ENCODE measurements around the gene LEFTY1. TPM values are rescaled to one million over a fixed set of nuclear protein-coding genes. Genes with fewer than 3 reads are reported as not detected.

Gene LEFTY1
- total RNA-seq, 2 experiments from 2014 or later = 0.39 TPM; not detected in 1

DNA sequence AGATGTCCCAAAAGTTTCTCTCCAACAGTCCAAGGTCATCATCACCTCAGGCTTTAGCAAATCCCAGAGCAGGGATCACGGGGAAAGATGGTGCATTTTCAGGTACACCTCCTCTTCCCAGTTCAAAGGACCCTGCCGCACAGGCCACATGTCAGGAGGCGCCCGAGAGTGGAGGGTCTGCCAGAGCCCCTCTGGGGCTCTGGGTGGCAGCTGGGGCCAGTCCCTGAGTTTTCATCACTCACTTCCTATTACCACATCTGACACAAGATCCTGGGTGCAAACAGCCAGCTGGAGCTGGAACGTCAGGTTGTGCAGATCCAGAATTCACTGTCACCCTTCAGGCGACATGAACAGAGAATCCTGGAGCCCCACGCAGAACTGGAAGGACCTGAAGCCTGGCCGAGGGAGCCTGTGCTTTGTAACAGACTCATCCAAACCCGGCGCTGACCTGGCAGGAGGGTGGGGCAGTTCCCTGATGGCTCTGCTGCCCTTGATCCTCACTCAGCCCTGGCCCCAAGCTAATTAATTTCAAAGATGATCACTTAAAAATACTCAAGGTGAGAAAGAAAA is 15.6 kb downstream of the LEFTY1 start:
- DNase-seq = no peak
- Mint-ChIP-seq H3K27ac (no peak overlapping the region), H3K4me1 (peaks cover 32% of the 10 kb centered on the region), H3K9me3 (no peaks in the 10 kb centered on the region), H3K4me3 (no peak overlapping the region), H3K36me3 (peaks cover 13% of the 10 kb centered on the region), H3K27me3 (no peaks in the 10 kb centered on the region)

DNA sequence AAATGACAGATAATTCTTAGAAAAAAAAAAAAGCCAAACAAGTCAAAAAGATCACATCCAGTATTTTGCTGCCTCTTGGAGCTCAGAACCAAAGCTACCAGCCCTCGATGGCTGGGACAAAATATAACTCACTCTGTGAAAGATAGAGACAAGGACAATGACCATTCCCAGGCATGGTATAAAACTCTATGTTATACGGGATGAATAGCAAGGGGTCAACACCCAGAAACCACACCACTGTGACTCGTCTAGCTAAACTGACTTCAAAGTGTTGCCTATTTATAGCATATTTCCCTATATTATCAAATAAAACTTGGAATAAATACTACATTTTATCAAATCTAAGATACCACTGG is 16.9 kb downstream of the LEFTY1 start:
- Mint-ChIP-seq H3K27ac (no peak overlapping the region), H3K4me1 (peaks cover 34% of the 10 kb centered on the region)

DNA sequence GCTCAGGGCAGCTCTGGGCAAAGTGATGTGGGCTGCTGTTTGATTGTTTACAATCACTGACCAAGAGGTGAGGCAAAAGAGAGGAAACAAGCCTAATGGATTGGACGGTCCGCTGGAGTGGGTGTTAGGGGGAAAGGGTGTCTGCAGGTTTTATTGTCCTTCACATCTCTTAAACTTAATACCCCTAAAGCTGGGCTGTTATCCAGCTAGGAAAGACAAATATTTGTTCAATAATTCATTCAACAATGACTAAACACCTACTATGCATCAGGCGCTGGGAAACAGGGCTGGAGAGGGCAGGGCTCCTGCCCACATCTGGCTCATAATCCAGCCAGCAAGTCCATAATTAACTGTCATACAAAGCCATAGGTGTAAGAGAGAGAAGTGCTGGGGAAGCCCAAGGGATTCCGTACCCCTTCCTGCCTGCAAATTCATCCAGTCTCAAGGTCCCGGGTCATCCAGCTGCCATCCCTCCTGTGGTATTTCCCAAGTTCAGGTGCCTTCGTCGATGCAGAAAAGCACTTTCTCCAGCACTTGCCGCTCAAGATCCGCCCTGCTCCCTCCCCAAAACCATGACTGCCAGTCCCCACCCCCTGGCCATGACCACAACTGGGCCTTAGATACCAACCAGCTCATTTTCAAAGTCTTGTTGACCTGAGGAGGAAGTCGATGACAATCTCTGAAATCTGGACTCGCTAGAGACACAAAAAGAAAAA is 17.4 kb downstream of the LEFTY1 start:
- H3K4me3 Mint-ChIP-seq = no peak overlapping the region
- no peaks in the 10 kb centered on the region for H3K27me3 Mint-ChIP-seq
- DNase-seq = no peak
- peaks cover 36% of the 10 kb centered on the region for H3K4me1 Mint-ChIP-seq
- H3K36me3 Mint-ChIP-seq = peaks cover 19% of the 10 kb centered on the region
- no peaks in the 10 kb centered on the region for H3K9me3 Mint-ChIP-seq
- peak overlapping the region; percentile 29 for H3K27ac Mint-ChIP-seq

More for the DNA sequence above, 16.9 kb downstream of the LEFTY1 start:
- Mint-ChIP-seq H3K36me3 (peaks cover 17% of the 10 kb centered on the region), H3K4me3 (no peak overlapping the region), H3K9me3 (no peaks in the 10 kb centered on the region), H3K27me3 (no peaks in the 10 kb centered on the region)
- DNase-seq = no peak

DNA sequence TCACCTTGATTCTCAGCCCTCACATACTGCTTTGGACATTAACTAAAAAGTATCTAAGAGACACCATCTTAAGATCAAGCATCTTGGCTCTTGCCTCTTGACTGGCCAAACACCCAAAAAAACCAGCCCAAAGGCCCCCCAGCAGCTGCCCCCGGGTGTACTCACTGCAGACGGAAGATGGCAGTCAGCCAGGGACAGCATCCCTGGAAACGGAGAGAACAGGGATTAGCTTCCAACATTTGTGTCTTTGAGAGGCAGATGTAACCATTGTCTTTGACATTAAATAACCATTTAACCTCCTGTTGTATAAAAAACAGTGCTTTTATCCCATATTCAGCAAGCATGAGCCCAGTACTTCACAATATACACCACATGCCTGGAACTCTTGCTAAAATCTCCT is 18.0 kb downstream of the LEFTY1 start:
- Mint-ChIP-seq H3K27ac (peak overlapping the region; percentile 47), H3K27me3 (no peaks in the 10 kb centered on the region), H3K4me1 (peaks cover 37% of the 10 kb centered on the region), H3K36me3 (peaks cover 19% of the 10 kb centered on the region), H3K4me3 (no peak overlapping the region), H3K9me3 (no peaks in the 10 kb centered on the region)
- DNase-seq = no peak

DNA sequence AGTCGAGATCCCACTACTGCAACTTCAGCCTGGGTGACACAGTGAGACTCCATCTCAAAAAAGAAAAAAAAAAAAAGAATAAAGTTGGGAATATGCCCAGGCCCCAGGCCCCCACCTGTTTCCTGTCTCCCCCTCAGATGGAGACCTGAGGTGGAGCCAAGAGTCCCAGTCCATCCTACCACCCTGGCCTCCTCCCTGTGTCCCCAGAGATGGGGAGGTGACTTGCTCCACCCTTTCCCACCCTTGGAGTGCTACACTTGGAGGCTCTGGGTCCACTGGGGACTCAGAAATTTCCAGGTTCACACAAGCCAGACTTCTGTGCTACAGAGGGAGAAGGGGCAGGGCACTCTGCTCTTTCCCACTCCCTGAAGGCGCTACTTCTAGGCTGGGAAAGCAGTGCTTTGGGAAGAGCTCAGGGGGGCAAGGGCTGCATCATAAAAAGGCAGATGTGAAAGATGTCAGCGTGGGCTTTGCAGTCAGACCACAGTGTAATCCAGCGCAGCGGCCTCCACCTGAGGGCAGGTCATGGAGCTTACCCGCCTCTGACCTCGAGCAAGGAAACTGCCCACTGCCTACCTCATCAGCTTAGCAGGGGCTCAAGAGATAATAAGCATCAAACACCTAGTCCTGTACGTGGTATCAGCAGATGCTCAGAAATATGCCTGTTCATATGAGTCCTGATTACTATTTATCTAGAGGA is 20.2 kb downstream of the LEFTY1 start:
- Mint-ChIP-seq H3K9me3 (no peaks in the 10 kb centered on the region), H3K4me1 (peaks cover 48% of the 10 kb centered on the region), H3K4me3 (no peak overlapping the region), H3K27ac (no peak overlapping the region), H3K27me3 (no peaks in the 10 kb centered on the region), H3K36me3 (peaks cover 26% of the 10 kb centered on the region)
- DNase-seq = no peak

DNA sequence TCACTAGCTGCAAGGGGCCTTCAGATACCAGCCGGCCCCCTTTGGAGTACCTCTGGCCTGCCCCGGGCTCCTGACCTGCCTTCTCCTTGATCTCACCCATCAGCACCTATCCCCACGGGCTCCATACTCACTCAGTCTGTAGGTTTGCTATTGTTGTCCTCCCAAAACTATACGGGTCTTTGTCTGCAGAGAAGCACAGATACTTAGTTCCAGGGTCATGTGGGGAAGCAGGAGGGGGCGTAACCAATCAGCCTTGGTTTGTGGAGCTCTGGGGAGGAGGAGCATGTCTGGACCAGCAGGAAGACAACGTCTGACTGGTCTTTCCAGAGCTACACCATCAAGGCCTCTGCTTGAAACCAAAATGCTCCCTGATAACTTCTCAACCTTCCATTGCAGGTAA is 22.0 kb downstream of the LEFTY1 start:
- peak overlapping the region; percentile 3 for H3K4me3 Mint-ChIP-seq

DNA sequence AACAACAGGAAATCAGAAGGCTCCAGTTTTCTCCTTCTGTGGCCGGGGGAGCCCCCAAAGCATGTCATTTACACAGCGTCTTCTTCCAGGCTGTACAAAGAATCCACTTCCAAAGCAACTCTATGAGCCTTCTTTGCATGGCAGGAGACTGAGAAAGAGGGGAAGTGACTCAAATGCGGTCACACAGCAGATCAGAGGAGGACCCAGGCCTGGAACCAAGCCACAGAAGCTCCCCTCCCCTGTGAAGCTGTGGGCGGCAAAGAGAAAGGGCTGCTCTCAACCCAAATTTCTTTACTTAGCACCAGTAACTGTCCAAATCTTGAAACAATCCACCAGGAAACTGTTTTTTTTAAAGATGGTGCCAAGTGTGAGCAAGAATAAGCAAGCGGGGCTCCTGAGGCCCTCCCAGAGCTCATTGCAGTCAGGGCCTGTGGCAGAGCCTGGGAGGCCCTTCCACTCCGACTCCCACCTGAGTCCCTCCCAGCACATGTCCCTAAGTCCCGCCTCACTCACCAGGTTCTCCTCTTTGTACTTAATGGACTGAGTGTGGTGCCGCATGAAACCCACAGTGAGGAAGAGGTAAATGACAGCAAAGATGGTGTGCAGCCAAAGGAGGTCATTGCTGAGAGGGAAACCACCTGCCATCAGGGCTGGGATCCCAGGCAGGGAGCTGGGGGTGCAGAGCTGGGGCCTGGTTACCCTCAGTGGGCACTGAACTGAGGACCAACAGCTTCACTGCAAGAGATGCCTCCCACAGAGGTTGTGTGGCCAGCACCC is 22.7 kb downstream of the LEFTY1 start:
- H3K9me3 Mint-ChIP-seq = no peaks in the 10 kb centered on the region

More for the DNA sequence above, 22.0 kb downstream of the LEFTY1 start:
- Mint-ChIP-seq H3K36me3 (peaks cover 29% of the 10 kb centered on the region), H3K27ac (no peak overlapping the region), H3K4me1 (peaks cover 44% of the 10 kb centered on the region), H3K27me3 (no peaks in the 10 kb centered on the region), H3K9me3 (no peaks in the 10 kb centered on the region)
- DNase-seq = no peak

DNA sequence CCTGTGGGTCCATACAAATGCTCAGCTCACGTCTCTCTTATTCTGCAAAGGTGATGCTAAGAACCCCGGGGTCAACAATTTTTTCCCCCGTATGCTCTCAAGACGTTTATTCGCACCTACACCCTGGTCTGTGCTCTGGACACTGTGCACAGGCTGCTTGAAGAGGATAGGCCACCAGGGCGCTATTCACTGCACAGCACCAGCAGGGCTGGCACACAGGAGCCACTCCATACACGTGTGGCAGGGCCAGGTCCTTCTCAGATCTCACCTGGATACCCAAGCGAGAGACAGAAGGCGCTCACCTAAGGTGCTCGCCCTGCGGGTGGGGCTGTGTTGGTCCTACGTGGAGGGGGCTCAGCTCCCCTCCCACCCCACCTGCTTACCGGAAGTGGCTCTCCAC is 23.4 kb downstream of the LEFTY1 start:
- H3K4me1 Mint-ChIP-seq = peaks cover 39% of the 10 kb centered on the region
- no peak for DNase-seq
- no peaks in the 10 kb centered on the region for H3K27me3 Mint-ChIP-seq
- peak overlapping the region; percentile 40 for H3K4me3 Mint-ChIP-seq
- H3K27ac Mint-ChIP-seq = peak overlapping the region; percentile 83
- no peaks in the 10 kb centered on the region for H3K9me3 Mint-ChIP-seq
- peaks cover 24% of the 10 kb centered on the region for H3K36me3 Mint-ChIP-seq

More for the DNA sequence above, 22.7 kb downstream of the LEFTY1 start:
- Mint-ChIP-seq H3K4me1 (peaks cover 40% of the 10 kb centered on the region), H3K4me3 (peak overlapping the region; percentile 40), H3K27me3 (no peaks in the 10 kb centered on the region), H3K36me3 (peaks cover 29% of the 10 kb centered on the region), H3K27ac (peak overlapping the region; percentile 83)
- peak; percentile 78 for DNase-seq

DNA sequence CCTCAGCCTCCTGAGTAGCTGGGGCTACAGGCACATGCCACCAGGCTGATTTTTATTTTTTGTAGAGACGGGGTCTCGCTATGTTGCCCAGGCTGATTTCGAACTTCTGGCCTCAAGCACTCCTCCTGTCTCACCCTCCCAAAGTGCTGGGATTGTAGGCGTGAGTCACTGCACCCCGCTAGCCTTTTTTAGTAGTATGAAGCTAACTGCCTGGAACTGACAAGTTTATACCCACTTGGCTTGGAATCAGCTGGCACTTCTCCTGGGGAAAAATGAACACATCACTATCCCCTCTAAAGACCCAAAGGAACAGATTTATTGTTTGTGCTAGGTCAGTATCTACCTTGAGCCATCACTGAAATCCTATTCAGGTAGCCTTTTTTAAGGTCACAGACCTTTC is 25.8 kb downstream of the LEFTY1 start:
- DNase-seq = no peak

DNA sequence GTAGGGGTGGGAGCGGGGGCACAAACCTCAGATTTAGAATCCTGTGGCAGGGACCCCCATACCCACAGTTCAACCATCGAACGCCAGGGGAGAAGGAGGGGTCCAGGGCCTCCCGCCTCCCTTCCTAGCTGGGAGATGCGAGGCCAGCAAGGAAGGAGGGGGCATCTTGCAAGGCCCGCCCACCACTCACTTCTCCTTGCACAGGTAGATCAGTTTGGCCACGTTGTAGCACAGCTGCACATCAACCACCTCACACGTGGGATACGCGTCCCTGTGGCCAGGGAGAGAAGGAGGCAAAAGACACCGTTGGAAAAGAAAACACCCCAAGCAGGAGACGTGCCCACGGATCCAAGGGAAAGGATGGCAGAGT is 26.4 kb downstream of the LEFTY1 start:
- Mint-ChIP-seq H3K4me1 (peaks cover 34% of the 10 kb centered on the region), H3K9me3 (no peaks in the 10 kb centered on the region), H3K27ac (no peak overlapping the region), H3K4me3 (no peak overlapping the region), H3K27me3 (no peaks in the 10 kb centered on the region), H3K36me3 (peaks cover 27% of the 10 kb centered on the region)
- DNase-seq = no peak

More for the DNA sequence above, 25.8 kb downstream of the LEFTY1 start:
- Mint-ChIP-seq H3K4me1 (peaks cover 38% of the 10 kb centered on the region), H3K4me3 (no peak overlapping the region), H3K9me3 (no peaks in the 10 kb centered on the region), H3K27ac (no peak overlapping the region), H3K36me3 (peaks cover 28% of the 10 kb centered on the region), H3K27me3 (no peaks in the 10 kb centered on the region)

DNA sequence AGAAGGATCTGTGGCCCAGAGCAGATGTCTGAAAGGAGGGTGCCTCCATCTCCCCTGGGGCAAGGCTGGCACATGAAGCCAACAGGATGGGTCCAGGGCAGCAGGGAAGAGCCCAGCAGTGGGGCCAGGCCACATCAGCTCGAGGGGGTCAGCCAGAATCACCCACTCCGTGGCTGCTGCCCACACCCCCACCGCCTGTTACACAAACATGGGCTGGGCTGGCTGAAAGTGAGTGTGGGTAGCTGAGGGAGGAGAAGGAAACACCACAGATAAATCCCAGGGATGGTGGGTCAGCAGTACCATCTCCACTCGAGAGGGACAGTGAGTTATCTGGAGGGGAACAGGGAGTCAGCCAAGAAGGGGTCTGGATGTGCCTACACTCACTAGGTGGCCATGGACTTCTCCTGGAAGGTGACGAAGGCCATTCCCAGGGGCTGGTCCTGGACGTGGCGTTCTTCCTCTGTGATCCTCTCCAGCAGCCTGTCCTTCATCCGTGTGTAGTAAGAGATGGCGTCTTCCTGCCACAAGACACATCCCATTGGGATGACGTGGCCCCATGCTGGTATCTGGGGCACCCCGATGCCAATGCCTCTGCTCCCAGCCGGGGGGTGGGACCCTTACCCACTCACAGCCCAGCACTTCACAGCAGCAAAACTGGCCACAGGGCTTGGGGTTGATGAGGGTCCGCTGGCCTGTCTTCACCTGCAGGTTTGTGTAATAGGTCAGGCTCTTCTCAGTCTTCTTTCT is 26.9 kb downstream of the LEFTY1 start:
- H3K27ac Mint-ChIP-seq = peak overlapping the region; percentile 11
- peaks cover 24% of the 10 kb centered on the region for H3K36me3 Mint-ChIP-seq
- no peaks in the 10 kb centered on the region for H3K9me3 Mint-ChIP-seq
- no peak overlapping the region for H3K4me3 Mint-ChIP-seq
- H3K27me3 Mint-ChIP-seq = no peaks in the 10 kb centered on the region
- H3K4me1 Mint-ChIP-seq = peaks cover 29% of the 10 kb centered on the region
- DNase-seq = no peak

DNA sequence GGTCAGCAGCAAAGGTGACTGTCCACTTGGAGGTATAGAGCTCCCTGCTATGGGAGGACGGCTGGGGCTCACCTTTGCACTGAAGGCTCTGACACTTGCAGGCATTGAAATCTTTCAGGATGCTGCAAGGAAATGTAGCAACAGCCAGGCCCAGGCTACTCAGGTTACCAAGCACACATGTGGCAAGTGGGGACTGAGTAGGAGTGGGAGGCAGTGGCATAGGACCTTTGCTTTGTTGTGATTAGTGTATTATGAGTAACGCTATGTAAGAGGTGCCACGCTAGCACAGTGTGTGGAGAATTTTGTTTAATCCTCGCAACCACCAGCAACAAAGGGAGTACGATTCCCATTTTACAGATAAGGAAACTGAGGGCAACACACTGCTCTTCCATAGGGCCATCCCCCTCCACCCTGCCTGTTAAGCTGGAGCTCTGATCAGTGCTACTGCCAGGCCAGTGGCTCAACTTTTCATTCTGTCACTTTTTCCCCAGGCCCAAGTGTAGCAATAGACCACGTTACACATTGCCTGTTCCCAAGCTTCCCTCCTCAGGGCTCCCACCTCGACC is 28.0 kb downstream of the LEFTY1 start:
- DNase-seq = no peak
- Mint-ChIP-seq H3K27ac (peak overlapping the region; percentile 54), H3K4me3 (no peak overlapping the region), H3K27me3 (no peaks in the 10 kb centered on the region), H3K4me1 (peaks cover 24% of the 10 kb centered on the region), H3K9me3 (no peaks in the 10 kb centered on the region), H3K36me3 (peaks cover 19% of the 10 kb centered on the region)

DNA sequence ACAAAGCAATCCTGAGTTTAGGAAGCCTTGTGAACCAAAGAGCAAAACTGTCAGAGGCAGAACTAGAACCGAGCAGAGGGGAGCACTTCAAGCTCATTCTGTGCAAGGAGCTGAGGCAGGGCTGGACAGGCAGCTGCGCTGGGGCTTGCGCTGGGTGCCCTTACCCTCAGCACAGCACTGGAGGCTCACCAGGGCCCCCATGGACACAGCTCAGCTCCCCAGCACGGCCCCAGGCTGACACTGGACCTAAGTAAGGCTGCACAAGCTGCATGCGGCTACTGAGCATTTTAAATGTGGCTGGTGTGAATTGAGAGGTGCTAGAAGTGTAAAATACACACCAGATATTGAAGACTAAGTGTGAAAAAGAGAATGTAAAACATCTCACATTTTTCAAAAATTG is 28.8 kb downstream of the LEFTY1 start:
- no peak overlapping the region for H3K4me3 Mint-ChIP-seq
- H3K27ac Mint-ChIP-seq = no peak overlapping the region
- H3K9me3 Mint-ChIP-seq = no peaks in the 10 kb centered on the region
- H3K27me3 Mint-ChIP-seq = no peaks in the 10 kb centered on the region
- DNase-seq = no peak
- H3K4me1 Mint-ChIP-seq = peaks cover 18% of the 10 kb centered on the region
- H3K36me3 Mint-ChIP-seq = peaks cover 16% of the 10 kb centered on the region

DNA sequence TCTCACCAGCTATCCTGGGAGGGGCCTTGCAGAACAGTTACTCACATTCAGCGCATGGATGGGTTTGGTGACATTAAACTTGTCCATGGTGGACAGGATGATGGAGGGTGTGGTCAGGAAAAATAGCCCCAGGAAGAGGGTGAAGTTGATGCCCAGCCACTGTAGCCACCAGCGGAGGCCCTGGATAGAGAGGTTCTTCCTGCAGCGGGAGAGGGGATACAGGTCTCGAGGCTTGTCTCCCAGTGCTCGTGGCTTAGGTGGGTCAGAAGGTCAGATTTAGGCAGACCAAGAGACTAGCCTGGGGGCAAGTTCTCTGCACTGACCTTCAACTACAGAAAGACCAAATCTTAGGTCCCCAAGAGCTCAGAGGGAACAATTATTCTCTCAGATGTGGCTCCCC is 29.8 kb downstream of the LEFTY1 start:
- H3K27ac Mint-ChIP-seq = no peak overlapping the region
- no peak overlapping the region for H3K4me3 Mint-ChIP-seq
- H3K27me3 Mint-ChIP-seq = no peaks in the 10 kb centered on the region
- no peak for DNase-seq
- no peaks in the 10 kb centered on the region for H3K9me3 Mint-ChIP-seq
- H3K36me3 Mint-ChIP-seq = peaks cover 15% of the 10 kb centered on the region
- peaks cover 12% of the 10 kb centered on the region for H3K4me1 Mint-ChIP-seq
